ENCODE results near the gene SMAD6.

GRCh38 chr15:66808181-66808824 is 106.3 kb downstream of the SMAD6 start:
- TF ChIP-seq POLR2A (IDR thresholded peaks at IDR 0.05) (no peak), POLR2AphosphoS5 (IDR thresholded peaks at IDR 0.05) (no peak)
- TF ChIP-seq, protein P1, sequence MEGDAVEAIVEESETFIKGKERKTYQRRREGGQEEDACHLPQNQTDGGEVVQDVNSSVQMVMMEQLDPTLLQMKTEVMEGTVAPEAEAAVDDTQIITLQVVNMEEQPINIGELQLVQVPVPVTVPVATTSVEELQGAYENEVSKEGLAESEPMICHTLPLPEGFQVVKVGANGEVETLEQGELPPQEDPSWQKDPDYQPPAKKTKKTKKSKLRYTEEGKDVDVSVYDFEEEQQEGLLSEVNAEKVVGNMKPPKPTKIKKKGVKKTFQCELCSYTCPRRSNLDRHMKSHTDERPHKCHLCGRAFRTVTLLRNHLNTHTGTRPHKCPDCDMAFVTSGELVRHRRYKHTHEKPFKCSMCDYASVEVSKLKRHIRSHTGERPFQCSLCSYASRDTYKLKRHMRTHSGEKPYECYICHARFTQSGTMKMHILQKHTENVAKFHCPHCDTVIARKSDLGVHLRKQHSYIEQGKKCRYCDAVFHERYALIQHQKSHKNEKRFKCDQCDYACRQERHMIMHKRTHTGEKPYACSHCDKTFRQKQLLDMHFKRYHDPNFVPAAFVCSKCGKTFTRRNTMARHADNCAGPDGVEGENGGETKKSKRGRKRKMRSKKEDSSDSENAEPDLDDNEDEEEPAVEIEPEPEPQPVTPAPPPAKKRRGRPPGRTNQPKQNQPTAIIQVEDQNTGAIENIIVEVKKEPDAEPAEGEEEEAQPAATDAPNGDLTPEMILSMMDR (IDR thresholded peaks at IDR 0.05) = no peak

Data from prostate gland (tissue), 2 donors.